Embryonic facial prominence (tissue), 1 donor: Measurements from ENCODE around the gene RNF11.
A peak's percentile ranks its signal among the peaks of the same experiment; 100 is the strongest.
"Not testable (repeated sequence)": the region's sequence is repeated elsewhere in the genome, so short reads cannot be mapped to it uniquely, and the experiment has no call there.

Experiments
- DNase-seq: peaks from one replicate; pipeline ENCODE4 v3.0.0-alpha.2; 2016; ENCODE audit errors: extremely low spot score

The RNF11 gene

DNA sequence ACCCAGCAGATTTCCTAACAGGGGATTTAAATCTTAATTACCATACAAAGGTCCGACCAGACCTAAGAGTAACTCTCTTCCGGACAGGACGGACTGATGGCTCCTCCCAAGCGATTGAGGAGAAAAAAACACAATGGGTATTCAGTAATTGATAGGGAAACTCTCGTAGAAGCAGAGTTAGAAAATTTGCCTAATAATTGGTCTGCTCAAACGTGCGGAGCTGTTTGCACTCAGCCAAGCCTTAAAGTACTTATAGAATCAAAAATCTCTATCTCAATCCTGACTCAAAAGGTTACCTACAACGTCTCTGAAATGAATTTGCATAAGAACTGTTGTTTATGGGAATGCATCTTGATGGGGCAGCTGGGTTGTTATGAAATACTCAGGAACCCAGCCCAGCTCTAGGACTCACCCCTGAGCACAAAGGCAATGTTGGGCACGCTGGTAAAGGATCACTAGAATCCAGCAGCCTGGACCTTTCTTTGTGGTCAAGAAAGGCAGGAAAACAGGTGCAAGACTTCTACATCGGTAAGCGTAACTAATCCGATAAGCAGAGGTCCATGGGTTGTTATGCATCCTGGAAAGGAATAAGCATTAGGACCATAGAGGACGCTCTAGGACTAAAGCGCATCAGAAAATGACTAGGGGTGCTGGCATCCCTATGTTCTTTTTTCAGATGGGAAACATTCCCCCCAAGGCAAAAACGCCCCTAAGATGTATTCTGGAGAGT, 8.7 kb upstream of the RNF11 start:
- DNase-seq, result not testable (repeated sequence)

GRCh38 chr1:51228471-51228870, 7.6 kb upstream of the RNF11 start:
- DNase-seq, result not testable (repeated sequence)

DNA sequence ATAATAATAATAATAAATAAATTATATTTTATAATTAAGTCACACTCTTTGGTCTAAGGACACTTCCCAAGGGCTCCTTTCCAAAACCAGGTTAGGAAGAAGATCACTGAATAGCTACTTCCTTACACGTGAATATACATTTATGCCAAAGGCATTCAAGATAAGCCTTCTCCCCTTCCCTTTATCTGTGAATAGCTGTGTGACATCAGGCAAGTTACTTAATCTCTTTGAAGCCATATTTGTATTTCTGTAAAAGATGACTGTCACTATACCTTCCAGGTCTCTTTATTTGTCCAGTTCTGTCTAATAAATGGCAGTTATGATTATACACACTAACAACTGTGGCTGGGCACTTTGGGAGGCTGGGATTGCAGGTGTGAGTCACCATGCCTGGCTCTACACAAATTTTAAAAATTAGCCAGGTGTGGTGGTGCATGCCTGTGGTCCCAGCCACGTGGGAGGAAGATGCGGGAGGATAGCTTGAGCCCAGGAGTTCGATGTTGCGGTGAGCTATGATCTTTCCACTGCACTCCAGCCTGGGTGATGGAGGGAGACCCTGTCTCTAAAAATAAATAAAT, 5.5 kb upstream of the RNF11 start:
- DNase-seq, result no peak

DNA sequence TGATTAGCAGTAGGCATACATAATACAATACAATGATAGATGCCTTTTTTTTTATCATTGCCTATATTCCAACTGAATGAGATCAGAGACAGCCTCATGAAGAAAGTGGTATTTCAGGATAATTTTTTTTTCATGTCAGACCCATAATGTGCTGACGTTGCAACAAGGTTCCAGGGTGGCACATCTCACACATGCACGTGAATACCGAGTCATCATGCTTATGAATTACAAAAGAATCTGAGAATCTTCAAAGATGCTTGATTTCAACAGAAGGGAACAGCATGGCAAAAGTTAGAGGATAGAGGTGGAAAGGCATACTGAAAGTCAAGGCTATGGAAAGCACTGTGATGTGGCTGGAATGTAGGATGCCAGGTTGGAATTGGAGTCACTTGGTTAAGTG, 5.0 kb upstream of the RNF11 start:
- no peak for DNase-seq

DNA sequence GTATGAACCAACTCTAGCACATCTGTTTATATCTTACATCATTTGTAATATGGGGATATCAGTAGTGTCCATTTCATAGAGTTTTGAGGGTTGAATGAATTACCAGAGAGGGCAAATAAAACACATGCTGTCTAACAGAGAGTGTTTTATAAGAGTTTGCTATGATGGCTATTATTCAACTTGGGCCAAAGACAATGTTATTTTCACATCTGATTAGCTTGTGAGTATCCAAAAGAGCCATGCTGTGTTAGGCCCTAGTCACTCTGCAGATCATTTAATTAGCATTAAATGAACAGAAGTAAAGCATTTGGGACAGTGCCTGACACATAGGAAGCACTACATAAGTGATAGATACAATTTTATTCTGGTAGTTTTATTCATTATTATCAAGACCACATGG, 4.2 kb upstream of the RNF11 start:
- DNase-seq, result no peak

GRCh38 chr1:51234236-51234635, 1.8 kb upstream of the RNF11 start:
- DNase-seq, result not testable (repeated sequence)

DNA sequence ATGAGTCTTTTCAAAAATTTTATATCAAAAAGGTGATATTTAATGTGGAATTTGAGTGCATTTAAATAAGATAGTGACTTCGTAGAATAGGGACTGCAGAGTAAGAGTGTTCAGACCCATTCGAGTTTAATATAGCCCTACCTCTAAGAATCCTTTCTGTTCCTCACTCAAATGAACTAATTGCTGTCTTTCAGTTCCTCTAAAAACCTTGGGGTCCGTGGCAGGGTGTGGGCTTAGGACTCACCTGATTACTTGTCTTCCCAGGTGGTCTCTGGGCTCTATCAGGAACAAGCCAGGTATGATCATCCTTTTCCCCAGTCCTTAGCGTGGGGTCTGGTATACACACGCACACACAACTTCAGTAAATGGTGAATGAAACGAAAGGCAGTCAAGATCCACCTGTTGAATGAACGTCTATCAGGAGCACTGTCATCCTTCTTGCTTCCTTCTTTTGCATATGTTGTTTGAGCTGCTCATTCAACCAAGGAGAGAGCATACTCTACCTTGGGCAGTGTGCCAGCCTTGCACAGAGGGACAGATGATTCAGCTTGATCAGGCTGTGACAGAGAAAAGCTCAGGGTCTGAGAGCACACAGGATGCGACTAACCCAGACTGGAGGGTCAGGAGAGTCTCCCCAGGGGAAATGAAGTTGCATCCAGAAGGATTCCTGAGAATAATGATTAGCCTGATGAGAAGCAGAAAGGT, 1.2 kb upstream of the RNF11 start:
- DNase-seq, result no peak

DNA sequence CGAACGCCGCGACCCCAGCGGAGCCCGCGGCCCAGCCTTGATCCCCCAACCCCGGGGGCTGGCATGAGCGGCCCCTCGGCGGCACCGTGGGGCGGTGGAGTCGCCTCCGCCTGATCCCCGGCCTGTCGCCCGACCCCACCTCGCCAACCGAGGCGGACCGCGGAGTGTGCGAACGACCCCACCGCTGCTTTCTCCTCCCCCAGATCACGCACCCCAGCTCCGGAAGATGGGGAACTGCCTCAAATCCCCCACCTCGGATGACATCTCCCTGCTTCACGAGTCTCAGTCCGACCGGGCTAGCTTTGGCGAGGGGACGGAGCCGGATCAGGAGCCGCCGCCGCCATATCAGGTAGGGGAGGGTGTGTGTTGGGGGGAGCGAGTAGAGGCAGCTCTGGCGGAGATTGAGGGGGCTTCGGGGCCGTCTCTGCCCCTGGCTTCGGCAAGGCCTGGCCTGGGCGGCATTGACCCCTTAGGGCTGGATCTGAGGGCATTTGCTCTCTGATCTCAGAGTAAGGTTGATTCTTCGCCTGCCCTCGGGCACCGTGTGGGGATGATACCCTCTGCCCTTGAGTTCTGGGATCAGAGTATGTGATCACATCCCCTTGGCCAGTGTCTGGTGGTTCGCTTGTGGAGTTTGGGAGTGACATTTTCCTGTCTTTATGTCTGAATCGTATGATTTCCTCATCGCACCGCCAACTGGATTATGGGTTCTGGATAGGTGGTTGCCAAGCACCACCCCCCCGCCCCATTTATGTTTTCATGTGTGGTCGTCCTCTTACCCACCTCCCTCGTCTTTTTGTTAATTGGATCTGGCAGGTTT, 668 bp downstream of the RNF11 start:
- peak; percentile 64 for DNase-seq

DNA sequence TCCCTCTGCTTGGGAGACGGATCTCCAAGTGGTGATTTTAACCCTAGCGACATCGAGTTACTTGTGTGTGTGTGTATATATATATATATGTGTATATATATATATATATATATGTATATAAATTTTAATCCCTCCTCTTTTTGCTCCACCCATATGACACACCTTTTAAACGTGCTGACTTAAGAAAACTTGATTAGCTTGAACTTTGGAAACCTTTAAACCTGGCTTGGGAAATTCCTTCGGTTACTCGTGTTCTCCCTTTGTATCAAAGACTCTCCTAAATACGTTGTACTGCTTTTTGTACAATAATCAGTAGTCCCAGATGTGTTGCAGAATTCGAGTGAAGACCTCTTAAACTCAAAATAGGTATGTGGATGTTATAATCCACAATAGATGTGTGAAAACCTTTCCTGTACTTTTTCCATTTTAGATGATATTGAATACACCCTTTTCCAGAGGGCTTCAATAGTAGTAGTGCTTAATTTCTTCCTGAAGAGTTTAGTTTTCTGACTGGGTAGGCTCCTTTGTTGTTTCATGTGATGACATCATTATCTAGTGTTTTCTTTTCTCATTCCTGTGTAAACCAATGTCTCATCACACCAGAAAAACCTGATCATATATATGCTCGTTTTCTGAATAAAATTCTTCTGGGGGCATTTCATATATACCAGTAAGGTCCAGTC, 1.4 kb downstream of the RNF11 start:
- DNase-seq, result no peak

GRCh38 chr1:51238034-51238403, 1.9 kb downstream of the RNF11 start:
- DNase-seq, result peak; percentile 45

GRCh38 chr1:51240084-51240483, 4.0 kb downstream of the RNF11 start:
- DNase-seq, result no peak

- no peak for DNase-seq
Measured at GRCh38 chr1:51241119-51241518, 5.0 kb downstream of the RNF11 start.

- DNase-seq, result no peak
Measured at GRCh38 chr1:51242546-51242945, 6.5 kb downstream of the RNF11 start.

- no peak for DNase-seq
Measured at GRCh38 chr1:51247022-51247421, 10.9 kb downstream of the RNF11 start.

GRCh38 chr1:51247499-51247898, 11.4 kb downstream of the RNF11 start:
- DNase-seq, result no peak

GRCh38 chr1:51249445-51249844, 13.4 kb downstream of the RNF11 start:
- DNase-seq, result no peak

- not testable (repeated sequence) for DNase-seq
Measured at GRCh38 chr1:51250729-51251128, 14.7 kb downstream of the RNF11 start.

DNA sequence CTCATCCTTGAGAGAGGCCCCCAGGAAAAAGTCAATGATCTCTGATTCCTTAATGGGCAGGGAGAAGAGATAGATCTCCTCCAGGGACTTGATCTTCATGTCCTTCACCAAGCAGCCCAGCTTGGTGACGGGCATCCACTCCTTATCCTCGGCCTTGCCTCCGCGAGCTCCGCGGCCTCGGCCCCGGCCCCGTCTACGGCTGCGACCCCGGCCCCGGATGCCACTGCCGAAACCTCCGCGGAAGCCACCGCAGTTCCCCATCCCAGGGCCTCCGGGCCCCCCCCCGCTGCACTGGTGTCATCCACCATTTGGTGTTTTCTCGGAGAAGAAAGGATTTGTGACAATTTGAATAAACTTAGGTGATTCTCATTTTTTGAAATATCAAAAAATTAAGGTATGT, 15.1 kb downstream of the RNF11 start:
- not testable (repeated sequence) for DNase-seq

DNA sequence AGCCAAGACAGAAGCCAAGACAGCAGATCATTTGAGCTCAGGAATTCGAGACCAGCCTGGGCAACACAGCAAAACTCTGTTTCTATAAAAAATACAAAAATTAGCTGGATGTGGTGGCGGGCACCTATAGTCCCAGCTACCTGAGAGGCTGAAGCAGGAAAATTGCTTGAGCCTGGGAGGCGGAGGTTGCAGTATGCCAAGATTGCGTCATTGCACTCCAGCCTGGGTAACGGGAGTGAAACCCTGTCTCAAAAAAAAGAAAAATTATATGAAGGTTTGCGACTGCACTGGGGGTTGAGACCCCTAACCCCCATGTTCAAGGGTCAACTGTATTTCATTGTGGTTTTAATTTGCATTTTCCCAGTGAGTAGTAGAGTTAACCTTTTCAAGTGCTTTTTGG, 16.3 kb downstream of the RNF11 start:
- DNase-seq, result no peak

DNA sequence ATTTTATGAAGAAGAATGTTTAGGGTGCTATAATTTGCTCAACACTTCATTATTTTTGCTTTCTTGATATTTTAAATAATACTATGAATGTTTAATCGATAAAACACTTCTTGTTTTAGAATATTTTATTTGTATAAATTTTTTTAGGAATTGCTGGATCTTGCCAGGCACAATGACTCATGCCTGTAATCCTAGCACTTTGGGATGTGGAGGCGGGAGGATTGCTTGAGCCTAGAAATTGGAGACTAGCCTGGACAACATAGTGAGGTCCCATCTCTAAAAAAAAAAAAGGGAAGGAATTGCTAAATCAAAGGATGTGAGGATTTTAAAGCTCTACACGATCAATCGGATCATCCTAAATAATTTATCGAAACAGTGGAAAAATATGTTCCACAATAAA, 17.6 kb downstream of the RNF11 start:
- DNase-seq, result no peak

GRCh38 chr1:51255331-51255730, 19.3 kb downstream of the RNF11 start:
- DNase-seq, result no peak
